Measurements from ENCODE around the gene APOA1. TPM values are rescaled to one million over a fixed set of nuclear protein-coding genes. Genes with fewer than 3 reads are reported as not detected.

APOA1 gene
- polyA plus RNA-seq, 1 donor (not counting 4 experiments of a cell fraction or from before 2014, with no cell fraction given) = not detected

- Histone ChIP-seq H3K9me1 (ENCODE audit: control insufficient read depth, extremely low read depth, insufficient read depth, low read length) (no peaks in the 10 kb centered on the region), H3K9me3 (ENCODE audit: control insufficient read depth, low read depth, low read length) (no peaks in the 10 kb centered on the region), H3K27me3 (ENCODE audit: control insufficient read depth, extremely low read depth, insufficient read depth, low read length) (no peaks in the 10 kb centered on the region), H3K9ac (ENCODE audit: control insufficient read depth, extremely low read depth, insufficient read depth, low read length) (no peak overlapping the region), H4K20me1 (ENCODE audit: control insufficient read depth, extremely low read depth, insufficient read depth, low read length) (no peaks in the 10 kb centered on the region), H3K4me1 (ENCODE audit: control insufficient read depth, extremely low read depth, insufficient read depth, low read length) (no peaks in the 10 kb centered on the region), H3K79me2 (ENCODE audit: control insufficient read depth, insufficient read depth, low read length) (no peaks in the 10 kb centered on the region), H3K4me3 (ENCODE audit: control insufficient read depth in 2 of 3, extremely low read depth in 1 of 3, insufficient read depth in 2 of 3, low read depth in 1 of 3, low read length in 3 of 3) (no peak overlapping the region), H3K4me2 (ENCODE audit: control insufficient read depth, extremely low read depth, insufficient read depth, low read depth, low read length) (no peak overlapping the region), H3K27ac (ENCODE audit: control insufficient read depth, insufficient read depth, low read length) (no peak overlapping the region), H2AFZ (ENCODE audit: control insufficient read depth, low read length) (no peak overlapping the region), H3K36me3 (ENCODE audit: control insufficient read depth in 2 of 2, extremely low read depth in 1 of 2, insufficient read depth in 2 of 2, low read length in 2 of 2) (no peaks in the 10 kb centered on the region)
- FAIRE-seq = no peak
- TF ChIP-seq, protein P1, sequence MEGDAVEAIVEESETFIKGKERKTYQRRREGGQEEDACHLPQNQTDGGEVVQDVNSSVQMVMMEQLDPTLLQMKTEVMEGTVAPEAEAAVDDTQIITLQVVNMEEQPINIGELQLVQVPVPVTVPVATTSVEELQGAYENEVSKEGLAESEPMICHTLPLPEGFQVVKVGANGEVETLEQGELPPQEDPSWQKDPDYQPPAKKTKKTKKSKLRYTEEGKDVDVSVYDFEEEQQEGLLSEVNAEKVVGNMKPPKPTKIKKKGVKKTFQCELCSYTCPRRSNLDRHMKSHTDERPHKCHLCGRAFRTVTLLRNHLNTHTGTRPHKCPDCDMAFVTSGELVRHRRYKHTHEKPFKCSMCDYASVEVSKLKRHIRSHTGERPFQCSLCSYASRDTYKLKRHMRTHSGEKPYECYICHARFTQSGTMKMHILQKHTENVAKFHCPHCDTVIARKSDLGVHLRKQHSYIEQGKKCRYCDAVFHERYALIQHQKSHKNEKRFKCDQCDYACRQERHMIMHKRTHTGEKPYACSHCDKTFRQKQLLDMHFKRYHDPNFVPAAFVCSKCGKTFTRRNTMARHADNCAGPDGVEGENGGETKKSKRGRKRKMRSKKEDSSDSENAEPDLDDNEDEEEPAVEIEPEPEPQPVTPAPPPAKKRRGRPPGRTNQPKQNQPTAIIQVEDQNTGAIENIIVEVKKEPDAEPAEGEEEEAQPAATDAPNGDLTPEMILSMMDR (optimal IDR thresholded peaks at IDR 0.05 in 1 of 3, IDR thresholded peaks at IDR 0.05 in 1 of 3, conservative IDR thresholded peaks at IDR 0.05 in 1 of 3; ENCODE audit: extremely low read depth in 1 of 3, insufficient read depth in 2 of 3, low read length in 3 of 3) = no peak
- no peak for TF ChIP-seq EZH2 (IDR thresholded peaks at IDR 0.05; ENCODE audit: low read length)
- no peak for DNase-seq (ENCODE audit: low read depth, low spot score)
- dilution Hi-C loops (cut with MboI; ENCODE audit: extremely low pct_ligation_motif_present, low sequenced_read_pairs) = no loop called here
These were observed 14.8 kb downstream of the APOA1 start for GRCh38 chr11:116822575-116822974.

DNA sequence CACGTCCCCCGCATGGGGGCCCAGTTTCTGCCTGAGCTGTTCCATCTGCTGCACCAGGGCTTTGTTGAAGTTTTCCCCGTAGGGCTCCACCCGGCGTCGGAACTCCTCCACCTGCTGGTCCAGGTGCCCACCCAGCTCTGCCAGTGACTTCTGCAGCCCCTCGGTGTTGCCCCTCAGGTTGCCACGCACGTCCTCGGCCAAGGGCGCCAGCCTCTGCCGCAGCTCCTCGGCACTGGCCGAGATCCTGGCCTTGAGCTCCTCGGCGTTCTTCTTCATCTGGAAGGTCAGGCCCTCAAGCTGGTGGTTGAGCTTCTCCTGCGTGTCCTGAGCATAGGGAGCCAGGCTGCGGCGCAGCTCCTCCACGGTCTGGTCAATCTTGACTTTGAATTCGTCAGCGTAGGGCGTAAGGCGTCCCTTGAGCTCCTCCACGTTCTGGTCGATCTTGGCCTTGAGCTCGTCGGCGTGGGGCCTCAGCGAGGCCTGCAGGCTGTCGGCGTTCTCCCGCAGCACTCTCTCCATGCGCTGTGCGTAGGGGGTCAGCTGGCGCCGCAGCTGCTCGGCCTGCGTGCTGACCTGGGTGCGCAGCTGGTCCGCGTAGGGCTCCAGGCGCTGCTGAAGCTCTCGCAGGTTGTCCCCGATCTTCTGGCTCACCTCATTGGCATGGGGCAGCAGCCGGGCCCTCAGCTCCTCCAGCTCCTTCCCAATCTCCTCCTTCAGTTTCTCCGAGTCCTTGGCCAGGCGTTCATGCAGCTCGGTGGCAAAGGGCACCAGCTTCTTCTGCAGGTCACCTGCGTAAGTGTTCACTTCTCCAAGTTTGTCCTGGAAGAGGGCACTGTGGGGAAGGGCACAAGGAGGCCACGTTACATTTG lies 16.1 kb downstream of the APOA1 start:
- TF ChIP-seq EZH2 (IDR thresholded peaks at IDR 0.05; ENCODE audit: low read length) = no peak
- TF ChIP-seq, protein P1 (optimal IDR thresholded peaks at IDR 0.05 in 1 of 3, IDR thresholded peaks at IDR 0.05 in 1 of 3, conservative IDR thresholded peaks at IDR 0.05 in 1 of 3; ENCODE audit: extremely low read depth in 1 of 3, insufficient read depth in 2 of 3, low read length in 3 of 3) = no peak
- DNase-seq (ENCODE audit: low read depth, low spot score) (no peak), FAIRE-seq (no peak)
- H3K36me3 ChIP-seq (ENCODE audit: control insufficient read depth in 2 of 2, extremely low read depth in 1 of 2, insufficient read depth in 2 of 2, low read length in 2 of 2) = no peaks in the 10 kb centered on the region
- H3K4me2 ChIP-seq (ENCODE audit: control insufficient read depth, extremely low read depth, insufficient read depth, low read depth, low read length) = no peak overlapping the region
- no peak overlapping the region for H3K9ac ChIP-seq (ENCODE audit: control insufficient read depth, extremely low read depth, insufficient read depth, low read length)
- no peaks in the 10 kb centered on the region for H3K27me3 ChIP-seq (ENCODE audit: control insufficient read depth, extremely low read depth, insufficient read depth, low read length)
- no peaks in the 10 kb centered on the region for H4K20me1 ChIP-seq (ENCODE audit: control insufficient read depth, extremely low read depth, insufficient read depth, low read length)
- H3K9me3 ChIP-seq (ENCODE audit: control insufficient read depth, low read depth, low read length) = no peaks in the 10 kb centered on the region
- dilution Hi-C loops (cut with MboI; ENCODE audit: extremely low pct_ligation_motif_present, low sequenced_read_pairs) = no loop called here
- H3K4me1 ChIP-seq (ENCODE audit: control insufficient read depth, extremely low read depth, insufficient read depth, low read length) = no peaks in the 10 kb centered on the region
- H3K27ac ChIP-seq (ENCODE audit: control insufficient read depth, insufficient read depth, low read length) = no peak overlapping the region
- no peaks in the 10 kb centered on the region for H3K79me2 ChIP-seq (ENCODE audit: control insufficient read depth, insufficient read depth, low read length)
- no peak overlapping the region for H2AFZ ChIP-seq (ENCODE audit: control insufficient read depth, low read length)
- no peaks in the 10 kb centered on the region for H3K9me1 ChIP-seq (ENCODE audit: control insufficient read depth, extremely low read depth, insufficient read depth, low read length)
- no peak overlapping the region for H3K4me3 ChIP-seq (ENCODE audit: control insufficient read depth in 2 of 3, extremely low read depth in 1 of 3, insufficient read depth in 2 of 3, low read depth in 1 of 3, low read length in 3 of 3)
